Neural progenitor cell (in vitro differentiated cells): ENCODE measurements around the gene FRAS1.

Source experiments
- EZH2 ChIP-seq: fragments of 200-600 bp; sonication (generic); IDR thresholded peaks from 2 replicates; pipeline ENCODE4 v1.6.1; 2017; ENCODE audit warnings: antibody characterized with exemption, mild to moderate bottlenecking, moderate library complexity
- EZH2phosphoT487 ChIP-seq: fragments of 200-600 bp; sonication (generic); IDR thresholded peaks from 2 replicates; pipeline ENCODE4 v1.6.1; 2017; ENCODE audit warnings: antibody characterized with exemption
- TF ChIP-seq, protein P1 (sequence below): fragments of 200-600 bp; sonication (generic); IDR thresholded peaks from 2 replicates; pipeline ENCODE4 v1.5.1; 2017; ENCODE audit warnings: antibody characterized with exemption, mild to moderate bottlenecking

DNA sequence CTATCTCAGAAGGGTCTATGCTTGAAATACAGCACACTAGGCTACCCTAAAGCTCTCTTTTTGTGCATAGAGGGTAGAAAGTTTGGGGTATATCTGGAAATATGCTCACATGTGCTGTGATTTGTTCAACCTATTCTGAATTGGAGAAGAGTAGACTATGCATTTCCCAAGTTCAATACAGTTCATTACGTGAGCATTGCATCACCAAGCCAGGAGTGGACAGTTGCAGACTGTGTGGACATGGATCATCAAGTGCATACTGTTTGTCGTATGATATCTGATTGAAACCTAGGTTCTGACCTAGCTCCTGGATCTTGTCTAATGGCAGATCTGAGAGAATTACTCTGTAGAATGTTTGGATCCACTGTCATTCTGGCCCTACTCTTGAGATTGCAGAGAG, 161.1 kb downstream of the FRAS1 start:
- TF ChIP-seq, protein P1, sequence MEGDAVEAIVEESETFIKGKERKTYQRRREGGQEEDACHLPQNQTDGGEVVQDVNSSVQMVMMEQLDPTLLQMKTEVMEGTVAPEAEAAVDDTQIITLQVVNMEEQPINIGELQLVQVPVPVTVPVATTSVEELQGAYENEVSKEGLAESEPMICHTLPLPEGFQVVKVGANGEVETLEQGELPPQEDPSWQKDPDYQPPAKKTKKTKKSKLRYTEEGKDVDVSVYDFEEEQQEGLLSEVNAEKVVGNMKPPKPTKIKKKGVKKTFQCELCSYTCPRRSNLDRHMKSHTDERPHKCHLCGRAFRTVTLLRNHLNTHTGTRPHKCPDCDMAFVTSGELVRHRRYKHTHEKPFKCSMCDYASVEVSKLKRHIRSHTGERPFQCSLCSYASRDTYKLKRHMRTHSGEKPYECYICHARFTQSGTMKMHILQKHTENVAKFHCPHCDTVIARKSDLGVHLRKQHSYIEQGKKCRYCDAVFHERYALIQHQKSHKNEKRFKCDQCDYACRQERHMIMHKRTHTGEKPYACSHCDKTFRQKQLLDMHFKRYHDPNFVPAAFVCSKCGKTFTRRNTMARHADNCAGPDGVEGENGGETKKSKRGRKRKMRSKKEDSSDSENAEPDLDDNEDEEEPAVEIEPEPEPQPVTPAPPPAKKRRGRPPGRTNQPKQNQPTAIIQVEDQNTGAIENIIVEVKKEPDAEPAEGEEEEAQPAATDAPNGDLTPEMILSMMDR = no peak
- TF ChIP-seq EZH2 = no peak
- no peak for TF ChIP-seq EZH2phosphoT487
